Gastroesophageal sphincter (tissue), 3 donors: ENCODE data around the gene ODC1.

ENCODE experiments used
- CTCF ChIP-seq, 4 experiments: fragments of 200-600 bp in 2 of 4; fragments of 450-650 bp in 2 of 4; sonication (generic) in 1 of 4; IDR thresholded peaks; one replicate each; pipeline ENCODE4 v1.5.1; 2017 to 2019; ENCODE audit warnings: antibody characterized with exemption in 4 of 4, mild to moderate bottlenecking in 2 of 4, moderate library complexity in 2 of 4
- EP300 ChIP-seq: sonication (generic); formaldehyde crosslinking; IDR thresholded peaks from one replicate; pipeline ENCODE4 v1.6.1; 2017; ENCODE audit warnings: antibody characterized with exemption, mild to moderate bottlenecking

- TF ChIP-seq CTCF (IDR thresholded peaks at IDR 0.05) (no peak), EP300 (no peak)
Observed at GRCh38 chr2:10477443-10478297, 29.5 kb upstream of the ODC1 start.
